GM23338 (cell line): ENCODE results near the gene DAAM2. TPM values are rescaled to one million over a fixed set of nuclear protein-coding genes. Genes with fewer than 3 reads are reported as not detected.

Experiments used
- ATAC-seq: fragments of 200-7000 bp; cut with Tn5 transposase; 3 replicates; pipeline ENCODE4 v1.9.1; 2020
- DNase-seq: peaks from one replicate; pipeline ENCODE4 v3.0.0-alpha.2; 2015; ENCODE audit warnings: low spot score
- H2AFZ ChIP-seq: fragments of 200-600 bp; sonication (generic); 2 replicates; pipeline ENCODE4 v1.8.0; 2016; ENCODE audit warnings: antibody characterized with exemption, mild to moderate bottlenecking, moderate library complexity
- H3F3A ChIP-seq: fragments of 200-600 bp; sonication (generic); replicated peaks from 2 replicates; pipeline ENCODE4 v1.8.0; 2017; ENCODE audit warnings: antibody characterized with exemption, mixed run types, low read depth
- H3K27ac ChIP-seq: fragments of 200-600 bp; sonication (generic); 2 replicates; pipeline ENCODE4 v1.6.1; 2016; ENCODE audit warnings: low read depth
- H3K27me3 ChIP-seq: fragments of 200-600 bp; sonication (generic); 2 replicates; pipeline ENCODE4 v1.8.0; 2016; ENCODE audit warnings: mild to moderate bottlenecking, mixed run types, moderate library complexity; ENCODE audit not compliant: insufficient read depth
- H3K36me3 ChIP-seq: fragments of 200-600 bp; sonication (generic); 2 replicates; pipeline ENCODE4 v1.8.0; 2016; ENCODE audit warnings: mild to moderate bottlenecking; ENCODE audit not compliant: insufficient read depth
- H3K4me1 ChIP-seq: fragments of 200-600 bp; sonication (generic); 2 replicates; pipeline ENCODE4 v1.8.0; 2016; ENCODE audit warnings: mild to moderate bottlenecking, moderate library complexity; ENCODE audit not compliant: insufficient read depth
- H3K4me2 ChIP-seq: fragments of 200-600 bp; sonication (generic); 2 replicates; pipeline ENCODE4 v1.7.1; 2017; ENCODE audit warnings: mixed run types
- H3K4me3 ChIP-seq: fragments of 200-600 bp; sonication (generic); 2 replicates; pipeline ENCODE4 v1.6.1; 2016; ENCODE audit warnings: mixed run types
- H3K79me2 ChIP-seq: fragments of 200-600 bp; sonication (generic); replicated peaks from 2 replicates; pipeline ENCODE4 v1.8.0; 2017; ENCODE audit warnings: mild to moderate bottlenecking; ENCODE audit not compliant: insufficient read depth
- H3K9me2 ChIP-seq: fragments of 200-600 bp; sonication (generic); 2 replicates; pipeline ENCODE4 v1.8.0; 2017; ENCODE audit not compliant: insufficient read depth
- H4K20me1 ChIP-seq: fragments of 200-600 bp; sonication (generic); replicated peaks from 2 replicates; pipeline ENCODE4 v1.8.0; 2017; ENCODE audit warnings: mild to moderate bottlenecking; ENCODE audit not compliant: insufficient read depth
- H3K27ac Mint-ChIP-seq: 2 replicates; pipeline ENCODE4 v1.8.0; 2020; ENCODE audit warnings: inconsistent platforms, mild to moderate bottlenecking, moderate library complexity, mixed read lengths
- H3K27me3 Mint-ChIP-seq: 3 replicates; pipeline ENCODE4 v1.8.0; 2022; ENCODE audit warnings: low read depth, mild to moderate bottlenecking, moderate library complexity, mixed read lengths, inconsistent platforms; ENCODE audit not compliant: insufficient read depth, poor library complexity
- H3K36me3 Mint-ChIP-seq: 3 replicates; pipeline ENCODE4 v1.8.0; 2021; ENCODE audit warnings: low read depth, mild to moderate bottlenecking, inconsistent platforms, moderate library complexity, mixed read lengths
- H3K4me1 Mint-ChIP-seq: 3 replicates; pipeline ENCODE4 v1.8.0; 2020; ENCODE audit warnings: mild to moderate bottlenecking, inconsistent platforms, mixed read lengths
- H3K4me3 Mint-ChIP-seq: 3 replicates; pipeline ENCODE4 v1.8.0; 2021; ENCODE audit warnings: moderate library complexity, mild to moderate bottlenecking, inconsistent platforms, mixed read lengths
- H3K9me3 Mint-ChIP-seq: 3 replicates; pipeline ENCODE4 v1.8.0; 2020; ENCODE audit warnings: moderate library complexity, mild to moderate bottlenecking, inconsistent platforms, mixed read lengths
- CREB1 ChIP-seq: fragments of 250-450 bp; sonication (Bioruptor Pico); IDR thresholded peaks from 2 replicates; pipeline ENCODE4 v1.5.0; 2020; ENCODE audit warnings: low read depth, mild to moderate bottlenecking, moderate library complexity
- CTCF ChIP-seq, 2 experiments: fragments of 200-600 bp in 1 of 2; sonication (generic) in 1 of 2; conservative IDR thresholded peaks; 2 replicates each; pipeline versions ENCODE4 v1.5.1 to v1.6.1; 2016 to 2017; ENCODE audit warnings: antibody characterized with exemption in 2 of 2, low read depth in 2 of 2, mild to moderate bottlenecking in 2 of 2, moderate library complexity in 1 of 2
- ETS1 ChIP-seq: IDR thresholded peaks from 2 replicates; pipeline ENCODE4 v1.6.1; 2016; ENCODE audit warnings: antibody characterized with exemption
- EZH2phosphoT487 ChIP-seq: fragments of 200-600 bp; sonication (generic); IDR thresholded peaks from one replicate; pipeline ENCODE4 v1.8.1; 2018; ENCODE audit warnings: antibody characterized with exemption; ENCODE audit not compliant: unreplicated experiment
- JUNB ChIP-seq: IDR thresholded peaks from one replicate; pipeline ENCODE4 v1.6.1; 2016; ENCODE audit warnings: antibody characterized with exemption; ENCODE audit not compliant: unreplicated experiment
- NANOG ChIP-seq: IDR thresholded peaks from 2 replicates; pipeline ENCODE4 v1.6.1; 2016; ENCODE audit warnings: antibody characterized with exemption, borderline replicate concordance
- POLR2AphosphoS5 ChIP-seq: IDR thresholded peaks from 2 replicates; pipeline ENCODE4 v1.6.1; 2016; ENCODE audit warnings: antibody characterized with exemption, low read depth
- REST ChIP-seq: IDR thresholded peaks from one replicate; pipeline ENCODE4 v1.6.1; 2018; ENCODE audit warnings: antibody characterized with exemption; ENCODE audit not compliant: unreplicated experiment
- STAT1 ChIP-seq: IDR thresholded peaks from one replicate; pipeline ENCODE4 v1.6.1; 2016; ENCODE audit warnings: antibody characterized with exemption; ENCODE audit not compliant: unreplicated experiment
- ZNF114 ChIP-seq: fragments of 250-450 bp; sonication (Bioruptor Pico); IDR thresholded peaks from 2 replicates; pipeline ENCODE4 v1.5.0; 2020; ENCODE audit warnings: mild to moderate bottlenecking, moderate library complexity
- ZNF462 ChIP-seq: fragments of 250-450 bp; sonication (Bioruptor Pico); IDR thresholded peaks from 2 replicates; pipeline ENCODE4 v1.5.0; 2020; ENCODE audit warnings: mild to moderate bottlenecking, moderate library complexity
- polyA plus RNA-seq: library from polyadenylated mRNA; unstranded; fragments of >200 nt; fragmentation: Nextera tagmentation; extraction: Ambion mirVana; gene quantifications from 2 replicates; pipeline ENCODE4 v1.2.1, GENCODE V29; 2016
- total RNA-seq: library from RNA; depleted of rRNA; stranded (reverse); fragments of >200 nt; shearing (Covaris generic); gene quantifications from 2 replicates; pipeline ENCODE4 v1.2.3, GENCODE V29; 2014

DAAM2 gene
- total and polyA plus RNA-seq, 2 experiments from 2014 or later, result 1.4 to 4.9 TPM

GRCh38 chr6:39822846-39823815 is 31.0 kb downstream of the DAAM2 start:
- no peak overlapping the region for H3K27ac ChIP-seq
- H3K9me2 ChIP-seq, result no peaks in the 10 kb centered on the region
- H3K4me1 ChIP-seq, result peaks cover 10% of the 10 kb centered on the region; the same call in 1 of the 2 replicates
- no peak overlapping the region for H2AFZ ChIP-seq
- no peaks in the 10 kb centered on the region for H3K27me3 ChIP-seq
- H3F3A ChIP-seq, result no peaks in the 10 kb centered on the region
- no peak overlapping the region for H3K4me2 ChIP-seq
- H3K36me3 ChIP-seq, result no peaks in the 10 kb centered on the region
- DNase-seq, result no peak
- no peak overlapping the region for H3K4me3 ChIP-seq
- H3K9me3 Mint-ChIP-seq, result no peaks in the 10 kb centered on the region
- no peaks in the 10 kb centered on the region for H3K36me3 Mint-ChIP-seq
- H3K27me3 Mint-ChIP-seq, result peaks cover 8% of the 10 kb centered on the region
- no peak overlapping the region for H3K27ac Mint-ChIP-seq
- H3K79me2 ChIP-seq, result no peaks in the 10 kb centered on the region
- no peak for ATAC-seq
- no peak overlapping the region for H3K4me3 Mint-ChIP-seq
- no peak for TF ChIP-seq STAT1
- TF ChIP-seq NANOG, result no peak
- TF ChIP-seq CTCF (conservative IDR thresholded peaks at IDR 0.05; ENCODE audit: low read depth in 2 of 2), result no peak
- TF ChIP-seq CREB1 (CRISPR knock-in tag), result no peak
- TF ChIP-seq EZH2phosphoT487, result no peak
- no peak for TF ChIP-seq POLR2AphosphoS5
- TF ChIP-seq JUNB, result no peak
- TF ChIP-seq ZNF114 (CRISPR knock-in tag), result no peak
- TF ChIP-seq REST, result no peak
- no peak for TF ChIP-seq ZNF462 (CRISPR knock-in tag)
- TF ChIP-seq ETS1, result no peak
- H3K4me1 Mint-ChIP-seq, result peaks cover 34% of the 10 kb centered on the region
- no peaks in the 10 kb centered on the region for H4K20me1 ChIP-seq
